Daoy (cell line): Measurements from ENCODE around the gene CNN3. TPM values are rescaled to one million over a fixed set of nuclear protein-coding genes. Genes with fewer than 3 reads are reported as not detected.
A peak's percentile ranks its signal among the peaks of the same experiment; 100 is the strongest.

Experiments used
- DNase-seq: peaks from one replicate; pipeline ENCODE4 v3.0.0-alpha.2; 2015; ENCODE audit warnings: low read depth
- total RNA-seq: library from RNA; depleted of rRNA; stranded (reverse); fragments of >200 nt; shearing (Covaris generic); gene quantifications from 2 replicates; pipeline ENCODE4 v1.2.3, GENCODE V29; 2014; rRNA removed

CNN3 gene
- total RNA-seq: 447 and 452 TPM in 2 replicates

GRCh38 chr1:94926915-94927404 is at the start of gene CNN3:
Gene CNN3 (minus strand): TSS chr1:94927110. CDS start chr1:94926894, 216 bp downstream.
- DNase-seq: peak; percentile 99

DNA sequence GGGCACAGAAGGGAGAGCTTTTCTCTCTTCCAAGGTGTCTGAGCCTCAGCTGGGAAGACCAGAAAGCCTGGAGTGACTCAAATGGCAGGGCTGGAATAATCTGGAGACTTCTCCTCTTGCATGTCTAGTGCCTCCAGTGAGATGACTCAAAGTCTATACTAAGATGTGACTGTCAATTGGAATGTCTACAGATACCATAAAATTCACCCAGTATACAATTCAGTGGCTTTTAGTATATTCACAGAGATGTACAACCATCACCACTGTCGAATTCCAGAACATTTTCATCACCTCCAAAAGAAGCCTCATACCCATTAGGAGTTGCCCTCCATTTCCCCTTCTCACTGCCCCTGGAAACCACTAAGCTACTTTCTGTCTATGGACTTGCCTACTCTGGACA is 47.9 kb upstream of the CNN3 start:
- DNase-seq: peak; percentile 87

GRCh38 chr1:94974241-94974640 is 47.3 kb upstream of the CNN3 start:
- DNase-seq: no peak

GRCh38 chr1:94973309-94973922 is 46.5 kb upstream of the CNN3 start:
- DNase-seq: no peak

GRCh38 chr1:94971491-94971924 is 44.6 kb upstream of the CNN3 start:
- peak; percentile 75 for DNase-seq

GRCh38 chr1:94970783-94971182 is 43.9 kb upstream of the CNN3 start:
- peak; percentile 75 for DNase-seq

DNA sequence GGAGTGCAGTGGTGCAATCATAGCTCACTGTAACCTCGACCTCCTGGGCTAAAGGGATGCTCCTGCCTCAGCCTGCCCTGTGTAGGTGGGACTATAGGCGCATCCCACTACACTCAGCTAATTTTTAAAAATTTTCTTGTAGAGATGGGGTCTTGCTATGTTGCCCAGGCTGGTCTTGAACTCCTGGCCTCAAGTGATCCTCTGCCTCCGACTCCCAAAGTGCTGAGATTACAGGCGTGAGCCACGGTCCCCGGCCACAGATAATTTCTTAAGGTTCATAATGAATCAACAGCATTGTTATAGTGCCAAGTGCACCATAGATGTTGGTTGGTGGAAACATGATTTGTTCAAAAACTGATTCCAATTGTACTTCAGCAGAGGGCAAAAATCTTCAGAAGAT is 42.2 kb upstream of the CNN3 start:
- DNase-seq: no peak

DNA sequence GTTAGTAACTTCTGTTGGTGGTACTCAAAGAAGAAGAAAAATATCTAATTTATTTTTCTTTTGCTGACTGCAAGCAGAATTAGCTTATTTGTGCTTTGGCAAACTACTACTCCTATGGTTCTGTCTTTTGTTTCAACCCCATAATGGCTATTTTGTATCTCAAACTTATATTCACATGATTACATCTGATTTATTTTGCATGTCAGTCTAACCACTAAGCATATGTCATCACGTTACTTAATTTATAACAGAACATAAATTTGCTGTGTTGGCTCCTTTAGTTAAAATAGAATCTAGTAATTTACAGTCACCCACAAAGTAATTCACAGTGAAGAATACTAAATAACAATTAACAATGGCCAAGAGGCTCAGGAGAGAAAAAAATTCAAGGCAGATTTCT is 39.1 kb upstream of the CNN3 start:
- no peak for DNase-seq

- no peak for DNase-seq
Observed at GRCh38 chr1:94963864-94964263, 37.0 kb upstream of the CNN3 start.

DNA sequence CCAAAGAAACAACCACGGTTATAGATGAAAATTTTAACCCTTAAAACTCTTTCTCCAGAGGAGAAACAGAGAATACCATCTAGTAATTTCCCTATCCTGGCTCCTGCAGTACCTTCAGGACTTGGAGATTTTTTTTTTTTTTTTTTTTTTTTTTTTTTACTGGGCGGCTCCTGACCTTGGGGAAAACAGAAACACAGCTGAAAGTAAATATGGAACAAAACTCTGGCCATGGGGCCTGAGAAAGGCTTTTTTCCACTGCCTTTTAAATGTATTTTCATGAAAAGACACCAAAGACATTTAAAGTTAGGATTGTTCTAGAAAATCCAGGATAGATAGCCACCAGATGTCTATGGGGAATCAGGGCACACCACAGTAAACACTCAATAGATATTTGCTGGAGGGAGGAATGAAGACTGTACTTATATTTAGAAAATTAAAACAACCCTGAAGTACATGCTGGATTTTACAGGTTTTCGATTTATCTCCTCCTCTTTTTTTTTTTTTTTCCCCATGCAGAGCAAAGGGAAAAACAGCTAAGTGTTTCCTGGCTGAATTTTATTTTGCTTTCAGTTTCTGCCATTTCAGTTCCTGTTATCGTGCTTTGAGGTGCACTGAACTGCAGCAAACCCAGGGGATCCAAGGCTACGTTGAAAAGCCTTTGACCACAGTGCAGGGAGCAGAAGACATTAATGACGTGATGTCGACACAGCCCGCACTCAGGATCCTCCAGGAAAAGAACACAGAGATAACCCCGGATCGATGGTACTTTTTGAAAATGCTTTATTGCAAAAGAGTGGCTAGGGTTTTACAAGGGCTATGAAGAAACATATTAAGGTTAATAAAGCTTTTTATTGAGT is 35.7 kb upstream of the CNN3 start:
- peak; percentile 64 for DNase-seq

GRCh38 chr1:94961988-94962387 is 35.1 kb upstream of the CNN3 start:
- DNase-seq: no peak

DNA sequence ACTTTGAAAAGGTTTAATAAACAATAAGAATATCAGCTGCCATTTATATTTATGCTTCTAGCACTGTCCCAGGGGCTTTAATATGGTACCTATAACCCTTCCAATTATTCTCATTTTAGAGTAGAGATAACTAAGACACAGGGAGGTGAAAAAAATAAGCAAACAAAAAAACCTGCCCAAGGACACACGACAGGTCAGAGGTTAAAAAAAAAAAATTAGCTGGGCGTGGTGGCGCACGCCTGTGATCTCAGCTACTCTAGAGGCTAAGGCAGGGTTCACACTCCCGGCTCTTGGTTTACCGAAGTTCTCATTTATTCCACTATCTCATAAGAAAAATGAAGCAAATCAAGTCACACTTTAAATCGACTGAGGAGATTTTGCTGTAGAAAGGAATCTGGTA is 34.7 kb upstream of the CNN3 start:
- DNase-seq: no peak

- no peak for DNase-seq
Observed at GRCh38 chr1:94958081-94958480, 31.2 kb upstream of the CNN3 start.

DNA sequence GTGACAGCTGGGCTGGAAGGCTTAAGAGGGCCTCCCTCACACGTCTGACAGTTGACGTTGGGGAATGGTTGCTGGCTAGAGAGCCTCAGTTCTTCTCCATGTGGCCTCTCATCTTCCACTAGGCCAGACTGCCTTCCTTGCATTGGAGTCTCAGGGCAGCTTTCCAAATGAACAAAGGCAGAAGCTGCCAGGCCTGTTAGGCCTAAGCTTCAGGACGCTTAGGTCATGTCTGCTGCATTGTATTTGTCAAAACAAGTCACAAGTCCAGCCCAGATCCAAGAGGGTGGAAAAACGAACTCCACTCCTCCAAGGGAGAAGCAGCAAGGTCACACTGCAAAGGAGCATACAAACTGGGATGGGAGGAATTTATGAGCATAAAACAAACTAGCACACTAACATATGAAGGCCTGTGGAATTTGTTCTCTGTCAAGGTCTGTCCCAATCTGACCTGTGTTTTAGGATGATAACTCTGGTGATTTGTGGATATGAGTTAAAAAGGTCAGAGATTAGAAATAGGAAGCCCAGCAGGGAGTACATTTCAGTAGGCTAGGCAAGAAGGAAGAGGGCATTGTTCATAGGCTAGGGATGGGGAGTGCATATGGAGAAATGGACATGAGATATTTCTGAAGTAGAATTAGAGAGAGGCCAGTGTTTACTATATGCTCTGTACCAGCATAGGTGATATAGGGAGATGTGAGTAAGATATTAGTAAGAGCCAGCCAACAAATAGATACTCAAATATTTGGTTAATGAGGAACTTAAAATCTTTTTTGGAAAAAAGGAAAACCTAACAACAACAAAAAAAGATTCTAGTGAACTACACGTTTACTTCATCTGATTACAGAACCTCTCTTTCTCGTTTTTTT is 29.1 kb upstream of the CNN3 start:
- DNase-seq: no peak

- no peak for DNase-seq
Observed at GRCh38 chr1:94954263-94955220, 27.6 kb upstream of the CNN3 start.

- DNase-seq: no peak
Observed at GRCh38 chr1:94953746-94954145, 26.8 kb upstream of the CNN3 start.

DNA sequence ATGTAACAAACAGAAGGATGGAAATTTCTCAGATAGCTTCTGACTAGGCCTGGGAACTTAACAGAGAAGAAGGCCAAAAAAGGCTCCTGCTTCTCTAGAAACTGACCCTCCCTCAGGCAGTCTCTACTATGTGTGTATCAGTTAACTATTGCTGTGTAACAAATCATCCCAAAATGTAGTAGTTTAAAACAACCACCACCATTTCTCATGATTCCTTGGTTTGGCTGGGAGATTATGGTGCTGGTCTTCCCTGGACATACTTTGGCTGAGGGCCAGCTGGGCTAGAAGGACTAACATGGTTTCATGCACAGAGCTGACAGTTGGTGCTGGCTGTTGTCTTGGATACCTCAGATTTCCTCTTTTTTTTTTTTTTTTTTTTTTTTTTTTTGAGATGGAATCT is 26.2 kb upstream of the CNN3 start:
- no peak for DNase-seq

GRCh38 chr1:94952539-94952938 is 25.6 kb upstream of the CNN3 start:
- DNase-seq: no peak

DNA sequence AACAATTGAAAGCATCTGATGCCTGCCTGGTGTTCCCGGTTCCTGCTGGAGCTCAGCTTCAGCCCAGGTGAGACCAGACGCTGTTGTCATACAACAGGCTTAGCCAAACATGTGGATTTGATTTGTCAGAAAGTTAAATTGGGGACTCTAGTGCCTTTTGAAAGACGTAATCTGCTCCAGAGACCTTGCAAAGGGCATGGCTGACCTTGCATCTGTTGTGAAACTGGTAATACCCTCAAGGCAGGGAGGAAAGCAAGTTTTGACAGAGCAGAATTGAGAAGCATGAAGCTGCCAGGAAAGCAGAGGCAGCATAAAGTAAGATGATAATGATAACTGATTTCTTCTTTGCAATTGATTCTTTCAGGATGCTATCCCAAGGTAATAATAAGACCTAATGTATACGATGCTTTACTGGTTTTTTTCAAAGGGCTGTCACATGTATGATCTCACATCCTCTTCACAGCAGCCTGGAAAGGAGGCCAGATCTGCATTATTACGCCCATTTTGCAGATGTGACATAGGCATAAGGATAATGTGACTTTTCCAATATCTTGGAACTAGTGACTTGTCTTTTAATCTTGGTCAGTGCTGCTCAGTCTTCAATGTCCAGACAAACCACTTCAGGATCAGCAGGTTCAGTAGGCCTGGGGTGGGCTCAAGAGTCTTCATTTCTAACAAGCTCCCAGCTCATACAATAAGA is 24.7 kb upstream of the CNN3 start:
- no peak for DNase-seq

- DNase-seq: no peak
Observed at GRCh38 chr1:94951046-94951445, 24.1 kb upstream of the CNN3 start.
